Endometrium (tissue), 2 donors: ENCODE results near the gene RAB27A.
"Not testable (repeated sequence)": the region's sequence is repeated elsewhere in the genome, so short reads cannot be mapped to it uniquely, and the experiment has no call there.

ENCODE experiments used
- FAIRE-seq: peaks from 2 replicates; lab custom pipeline; 2012; peaks lifted over from hg19 to GRCh38; lab: Jason Lieb, UNC
- donor health status: control.
- donor health status: control.

RAB27A gene

GRCh38 chr15:55250392-55250791 lies 39.2 kb downstream of the RAB27A start:
- no peak for FAIRE-seq

GRCh38 chr15:55249885-55250284 lies 39.7 kb downstream of the RAB27A start:
- not testable (repeated sequence) for FAIRE-seq

- FAIRE-seq, result no peak
Measured at GRCh38 chr15:55248895-55249294, 40.7 kb downstream of the RAB27A start.

DNA sequence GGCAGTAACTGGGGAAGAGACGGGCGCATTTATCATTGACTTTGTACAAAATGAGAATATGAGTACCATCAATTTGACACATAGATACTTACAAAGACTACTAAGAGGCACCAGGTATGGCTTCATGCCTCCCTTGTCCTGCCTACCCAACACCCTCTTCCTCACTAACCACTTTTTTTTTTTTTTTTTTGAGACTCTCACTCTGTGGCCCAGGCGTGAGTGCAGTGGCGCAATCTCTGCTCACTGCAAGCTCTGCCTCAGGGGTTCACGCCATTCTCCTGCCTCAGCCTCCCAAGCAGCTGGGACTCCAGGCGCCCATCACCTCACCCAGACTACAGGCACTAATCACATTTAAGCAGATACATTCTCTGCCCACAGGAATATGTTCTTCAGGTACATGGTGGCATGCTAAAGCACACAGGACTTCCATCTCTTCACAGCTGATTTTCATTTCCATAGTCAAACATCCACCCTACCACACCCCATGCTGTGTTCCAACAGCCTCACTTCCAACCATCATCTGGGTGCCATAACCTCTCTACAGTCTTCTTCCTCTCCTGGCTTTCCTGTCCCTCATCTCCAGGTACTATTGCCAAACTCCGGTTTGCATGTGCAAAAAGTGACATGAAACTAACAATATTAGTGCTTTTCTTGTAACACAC lies 41.7 kb downstream of the RAB27A start:
- FAIRE-seq, result no peak

DNA sequence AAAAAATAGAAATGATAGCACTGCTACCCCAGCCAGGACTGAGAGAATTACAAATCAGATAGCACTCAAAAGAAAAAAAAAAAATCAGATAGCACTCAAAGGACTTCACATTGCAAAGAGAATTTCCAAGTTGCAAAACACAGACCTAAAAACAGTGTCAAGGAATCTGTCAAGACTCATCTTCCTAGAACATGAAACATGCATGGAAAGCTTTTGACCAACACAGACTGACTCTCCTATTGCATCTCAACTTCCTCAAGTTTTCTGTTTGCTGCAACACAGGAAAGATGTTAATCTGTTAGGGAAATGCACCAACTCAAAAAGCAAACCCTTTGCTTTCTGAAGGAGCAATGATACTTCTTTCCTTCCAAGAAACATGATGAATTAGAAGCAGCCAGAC lies 42.3 kb downstream of the RAB27A start:
- no peak for FAIRE-seq

DNA sequence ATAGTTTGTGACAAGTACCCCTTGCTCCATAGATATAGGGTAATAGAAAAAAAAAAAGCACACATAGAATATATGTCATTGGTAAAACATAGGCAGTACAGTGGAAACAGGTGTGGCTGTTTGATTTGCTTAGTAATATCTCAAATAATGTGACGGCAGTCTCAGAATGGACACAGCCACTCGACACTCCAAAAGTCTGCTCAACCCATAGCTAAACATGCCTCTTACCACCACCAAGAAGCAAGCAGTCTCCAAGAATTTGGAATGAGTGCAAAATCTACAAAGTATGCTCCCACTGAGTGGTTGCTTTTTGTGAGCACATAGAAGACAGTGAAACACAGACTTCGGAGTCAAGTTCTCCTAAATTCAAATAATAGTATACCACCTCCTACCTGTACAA lies 43.0 kb downstream of the RAB27A start:
- FAIRE-seq, result no peak

- no peak for FAIRE-seq
Measured at GRCh38 chr15:55245059-55245458, 44.6 kb downstream of the RAB27A start.

DNA sequence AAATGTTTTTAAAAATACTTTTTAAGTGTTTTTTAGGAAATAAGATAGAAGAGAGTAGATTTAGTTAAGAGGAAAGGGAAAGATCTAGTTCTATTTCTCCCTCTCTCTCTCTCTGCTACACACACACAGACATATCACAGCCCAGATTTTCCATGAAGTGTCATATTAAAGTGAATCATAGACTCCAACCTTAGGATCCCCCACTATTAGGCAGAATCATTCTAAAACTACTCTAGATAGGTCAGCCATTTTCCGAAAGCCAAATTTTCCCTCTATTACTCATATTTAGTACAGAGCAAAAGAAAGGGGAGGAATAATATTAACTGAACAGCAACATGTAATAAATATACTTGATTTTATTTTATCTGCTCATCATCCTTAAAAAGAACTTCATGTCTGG lies 47.7 kb downstream of the RAB27A start:
- FAIRE-seq, result no peak

- FAIRE-seq, result no peak
Measured at GRCh38 chr15:55241186-55241585, 48.4 kb downstream of the RAB27A start.

DNA sequence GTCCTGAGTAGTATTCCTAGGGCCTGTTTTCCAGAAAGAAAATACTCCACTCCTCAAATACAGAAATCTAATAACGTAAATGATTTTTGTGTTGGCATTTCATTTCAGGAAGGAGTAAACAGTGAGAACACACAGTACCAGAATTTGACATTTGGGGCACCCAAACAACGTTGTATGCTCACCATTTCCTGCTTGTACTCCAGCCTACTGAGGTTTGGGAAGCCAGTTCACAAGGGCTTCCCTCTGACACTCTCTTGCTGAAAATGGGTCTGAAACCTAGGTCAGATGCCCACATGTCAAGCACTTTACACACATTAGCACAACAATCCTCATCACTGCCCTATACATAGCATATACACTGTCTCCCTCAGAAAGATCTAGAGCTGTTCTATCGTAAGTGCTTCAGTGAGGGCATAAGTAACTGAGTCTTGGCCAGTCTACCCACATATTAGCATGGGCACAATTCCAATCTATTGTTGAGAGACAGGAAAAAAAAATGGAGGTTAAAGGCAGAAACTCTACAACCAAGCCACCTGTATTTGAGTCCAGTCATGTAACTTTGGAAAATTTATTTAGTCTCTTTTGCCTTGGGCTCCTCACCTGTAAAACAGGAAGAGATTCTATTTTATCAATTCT lies 49.4 kb downstream of the RAB27A start:
- no peak for FAIRE-seq

GRCh38 chr15:55239440-55240124 lies 50.0 kb downstream of the RAB27A start:
- no peak for FAIRE-seq

DNA sequence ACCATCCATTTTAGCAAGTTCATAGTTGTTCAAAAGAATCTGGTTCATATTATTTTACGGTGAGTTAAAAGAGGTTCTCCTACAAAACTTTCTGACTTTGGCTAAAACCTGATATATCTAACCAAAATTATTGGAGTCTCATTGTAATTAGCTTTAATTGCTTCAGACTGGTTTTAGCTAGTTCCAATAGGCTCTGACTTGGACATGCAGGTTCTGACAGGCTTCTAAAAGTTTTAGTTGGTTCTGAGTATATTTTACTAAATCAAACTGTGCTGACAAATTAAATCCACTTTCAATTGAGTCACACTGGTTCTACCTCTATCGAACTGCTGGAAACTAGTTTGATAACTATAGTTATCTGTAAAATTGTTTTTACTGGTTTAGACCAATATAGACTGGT lies 50.7 kb downstream of the RAB27A start:
- FAIRE-seq, result no peak

- no peak for FAIRE-seq
Measured at GRCh38 chr15:55237219-55238130, 52.1 kb downstream of the RAB27A start.

DNA sequence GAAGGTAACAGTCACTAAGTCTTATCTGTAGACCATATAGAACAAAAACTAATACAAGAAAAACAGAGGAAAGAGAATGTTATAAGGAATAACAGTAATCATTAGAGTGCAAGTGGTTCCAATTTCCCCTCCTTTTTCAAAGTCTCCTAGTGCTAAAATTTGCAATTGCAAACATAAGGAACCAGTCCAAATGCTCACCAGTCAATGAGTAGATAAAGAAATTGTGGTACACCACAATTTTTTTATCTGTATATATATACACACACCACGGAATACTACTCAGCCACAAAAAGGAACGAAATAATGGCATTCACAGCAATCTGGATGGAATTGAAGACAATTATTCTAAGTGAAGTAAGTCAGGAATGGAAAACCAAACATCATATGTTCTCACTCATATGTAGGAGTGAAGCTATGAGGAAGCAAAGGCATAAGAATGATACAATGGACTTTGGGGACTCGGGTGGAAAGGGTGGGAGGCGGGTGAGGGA lies 54.0 kb downstream of the RAB27A start:
- no peak for FAIRE-seq

GRCh38 chr15:55234800-55235104 lies 54.9 kb downstream of the RAB27A start:
- no peak for FAIRE-seq

GRCh38 chr15:55234104-55234799 lies 55.4 kb downstream of the RAB27A start:
- FAIRE-seq, result no peak

- no peak for FAIRE-seq
Measured at GRCh38 chr15:55231455-55231854, 58.2 kb downstream of the RAB27A start.

GRCh38 chr15:55230953-55231352 lies 58.7 kb downstream of the RAB27A start:
- no peak for FAIRE-seq

DNA sequence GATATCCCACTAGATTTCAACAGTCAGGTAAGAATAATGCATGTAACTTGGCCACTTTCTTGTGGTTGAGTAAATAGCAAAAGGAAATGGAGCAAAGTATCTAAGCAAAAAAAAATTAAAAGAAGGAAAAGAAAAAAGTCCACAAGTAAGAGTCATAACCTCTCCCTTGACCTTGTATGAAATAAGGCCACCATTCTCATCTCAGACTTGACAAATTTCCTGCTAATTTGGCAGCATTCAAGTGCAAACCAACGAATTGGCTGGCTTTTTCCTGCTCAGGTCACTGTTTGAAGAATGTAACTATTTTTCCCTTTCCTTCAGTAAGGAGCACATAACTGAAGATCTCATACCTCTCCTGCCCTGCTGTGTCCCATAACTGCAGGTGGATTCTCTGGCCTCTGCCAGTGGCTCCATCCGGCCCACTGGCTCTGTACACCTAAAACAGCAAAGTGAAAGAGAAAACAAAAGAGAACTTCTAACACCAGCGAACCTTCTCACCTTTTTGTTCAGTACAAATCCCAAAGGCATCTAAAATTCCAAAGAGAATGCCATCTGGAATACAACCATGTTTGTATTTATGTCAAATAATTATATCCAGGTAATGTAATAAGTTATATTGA lies 59.5 kb downstream of the RAB27A start:
- FAIRE-seq, result no peak

- FAIRE-seq, result no peak
Measured at GRCh38 chr15:55226127-55226526, 63.5 kb downstream of the RAB27A start.

GRCh38 chr15:55224892-55225291 lies 64.7 kb downstream of the RAB27A start:
- no peak for FAIRE-seq
